Ramos (cell line): ENCODE results near the gene ZSWIM3.

Experiments
- in situ Hi-C: fragments of 300-500 bp; cut with MboI; formaldehyde crosslinking; loops from one replicate; pipeline ENCODE4 v1.14.3; 2022; ENCODE audit warnings: low sequenced_read_pairs; ENCODE audit not compliant: unreplicated experiment

The ZSWIM3 gene

DNA sequence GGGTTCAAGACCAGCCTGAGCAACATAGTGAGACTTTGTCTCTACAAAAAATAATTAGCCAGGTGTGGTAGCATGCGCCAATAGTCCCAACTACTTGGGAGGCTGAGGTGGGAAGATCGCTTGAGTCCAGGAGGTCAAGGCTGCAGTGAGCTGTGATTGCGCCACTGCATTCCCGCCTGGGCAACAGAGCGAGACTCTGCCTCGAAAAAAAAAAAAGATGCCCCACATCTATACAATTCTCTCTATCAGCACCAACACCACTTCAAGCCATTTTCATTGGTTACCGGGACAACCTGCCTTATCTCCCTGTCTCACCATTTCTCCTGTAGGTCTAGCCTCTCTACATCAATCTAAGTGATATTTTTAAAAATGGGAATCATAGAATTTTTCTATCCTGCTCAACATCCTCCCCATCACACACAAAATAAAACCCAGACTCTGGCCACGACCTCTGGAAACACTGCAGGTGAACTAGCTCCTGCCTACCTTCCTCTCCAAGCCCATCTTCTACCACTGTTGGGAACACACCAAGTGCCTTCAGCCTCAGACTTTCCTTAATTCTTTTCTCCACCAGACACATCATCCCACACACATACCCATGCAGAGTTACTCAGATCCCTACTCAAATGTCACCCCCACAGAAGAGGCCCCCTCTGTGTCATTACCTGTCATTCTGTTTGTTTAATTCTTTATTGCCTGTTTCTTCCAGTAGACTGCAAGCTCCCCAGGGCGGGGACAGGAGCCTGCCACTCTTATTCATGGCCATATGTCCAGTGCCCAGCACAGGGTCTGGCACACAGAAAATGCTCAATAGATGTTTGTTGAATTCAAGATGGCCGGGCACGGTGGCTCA, 64.1 kb downstream of the ZSWIM3 start:
- in situ Hi-C loops, result loop anchor here (10.0 kb wide), 1 partner anchor 57 kb away; no protein-coding TSS in a partner anchor

- in situ Hi-C loops, result loop anchor here (10.0 to 25.0 kb wide), 2 partner anchors 60 to 112 kb away; partner anchors contain the start of gene UBE2C
Measured at GRCh38 chr20:45924391-45925261, 67.2 kb downstream of the ZSWIM3 start.

DNA sequence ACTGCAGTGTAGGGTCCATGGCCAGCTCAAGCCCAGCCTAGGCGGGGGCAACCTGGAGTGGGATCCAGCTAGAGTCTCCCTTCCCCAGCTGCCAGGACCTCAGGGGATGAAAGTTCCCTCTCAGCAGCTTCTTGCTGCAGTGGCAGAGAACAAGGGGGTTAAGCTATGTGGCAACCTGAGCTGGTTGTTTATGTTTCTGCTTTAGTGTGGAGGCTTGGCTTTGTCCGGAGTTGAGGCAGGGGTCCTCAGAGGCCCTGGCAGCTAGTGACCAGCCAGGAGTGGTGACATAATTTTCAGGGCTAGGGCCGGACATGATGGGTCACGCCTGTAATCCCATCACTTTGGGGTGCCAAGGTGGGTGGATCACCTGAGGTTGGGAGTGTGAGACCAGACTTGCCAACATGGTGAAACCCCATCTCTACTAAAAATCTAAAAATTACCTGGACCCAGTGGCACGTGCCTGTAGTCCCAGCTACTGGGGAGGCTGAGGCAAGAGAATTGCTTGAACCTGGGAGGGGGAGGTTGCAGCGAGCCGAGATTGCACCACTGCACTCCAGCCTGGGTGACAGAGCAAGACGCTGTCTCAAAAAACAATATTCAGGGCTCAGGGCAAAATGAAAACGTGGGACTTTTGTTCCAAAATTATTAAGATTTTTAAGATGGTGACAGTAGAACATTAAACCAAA, 68.5 kb downstream of the ZSWIM3 start:
- in situ Hi-C loops, result loop anchor here (10.0 to 25.0 kb wide), 2 partner anchors 61 to 114 kb away; partner anchors contain the start of gene UBE2C

DNA sequence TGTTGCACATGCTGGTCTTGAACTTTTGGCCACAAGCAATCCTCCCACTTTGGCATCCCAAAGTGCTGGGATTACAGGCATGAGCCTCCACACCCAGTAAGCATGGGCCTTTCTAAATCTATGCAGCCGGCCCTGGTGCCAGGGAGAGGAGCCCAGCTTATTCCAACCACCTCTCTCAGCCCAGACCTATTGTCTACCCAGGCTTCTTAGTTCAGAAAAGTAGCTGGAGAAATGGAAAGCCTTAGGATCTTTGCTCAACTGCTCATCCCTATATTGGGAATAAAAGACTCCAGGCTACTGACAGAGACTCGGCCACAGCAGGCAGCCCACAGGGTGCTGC, 69.3 kb downstream of the ZSWIM3 start:
- in situ Hi-C loops, result loop anchor here (10.0 to 25.0 kb wide), 2 partner anchors 62 to 114 kb away; partner anchors contain the start of gene UBE2C

DNA sequence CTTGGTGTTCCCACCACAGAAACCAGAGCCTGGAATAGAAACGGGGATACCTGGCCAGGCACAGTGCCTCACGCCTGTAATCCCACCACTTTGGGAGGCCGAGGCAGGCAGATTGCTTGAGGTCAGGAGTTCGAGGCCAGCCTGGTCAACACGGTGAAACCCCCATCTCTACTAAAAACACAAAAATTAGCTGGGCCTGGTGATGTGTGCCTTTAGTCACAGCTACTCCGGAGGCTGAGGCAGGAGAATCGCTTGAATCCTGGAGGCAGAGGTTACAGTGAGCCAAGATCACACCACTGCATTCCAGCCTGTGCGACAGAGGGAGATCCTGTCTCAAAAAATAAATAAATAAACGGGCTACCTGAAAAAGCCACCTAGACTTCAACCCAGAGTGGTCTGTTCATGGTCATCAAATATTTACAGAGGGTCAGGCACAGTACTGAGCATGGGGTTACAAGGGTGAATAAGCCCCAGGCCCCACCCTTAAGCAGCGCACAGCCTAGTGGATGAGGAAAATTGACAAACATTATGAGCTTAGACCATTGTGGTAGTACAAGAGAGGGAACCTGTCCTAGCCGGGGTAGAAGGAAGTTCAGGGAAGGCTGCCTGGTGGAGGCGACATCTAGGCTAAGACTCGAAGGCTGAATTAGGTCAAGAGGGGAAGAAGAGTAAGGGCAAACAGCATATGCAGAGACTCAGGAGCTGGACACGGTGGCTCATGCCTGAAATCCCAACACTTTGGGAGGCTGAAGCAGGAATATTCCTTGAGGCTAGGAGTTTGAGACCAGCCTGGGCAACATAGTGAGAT, 69.9 kb downstream of the ZSWIM3 start:
- in situ Hi-C loops, result loop anchor here (10.0 to 25.0 kb wide), 2 partner anchors 62 to 115 kb away; partner anchors contain the start of gene UBE2C
